Stimulated activated CD4-positive, alpha-beta T cell treated with anti-CD3 and anti-CD28 coated beads, Interleukin-2, amount 100 ng/mL, for 48 hours (primary cell): ENCODE measurements around the gene JPH4.
"Not testable (repeated sequence)": the region's sequence is repeated elsewhere in the genome, so short reads cannot be mapped to it uniquely, and the experiment has no call there.

Experiments
- DNase-seq, 2 donors: peaks; one replicate each; pipeline ENCODE4 v3.0.0-alpha.2; 2020

The JPH4 gene

GRCh38 chr14:23578560-23579310 lies at the start of gene JPH4:
TSS of gene JPH4 (minus strand) at chr14:23578790. CDS start at chr14:23577453, 1,337 bp downstream.
- no peak for DNase-seq

GRCh38 chr14:23627961-23628360 lies 49.4 kb upstream of the JPH4 start:
- no peak for DNase-seq

GRCh38 chr14:23626946-23627345 lies 48.4 kb upstream of the JPH4 start:
- no peak for DNase-seq

- no peak for DNase-seq
These were observed 46.3 kb upstream of the JPH4 start for GRCh38 chr14:23624830-23625404.

GRCh38 chr14:23623962-23624361 lies 45.4 kb upstream of the JPH4 start:
- DNase-seq: no peak

GRCh38 chr14:23622990-23623389 lies 44.4 kb upstream of the JPH4 start:
- no peak for DNase-seq

GRCh38 chr14:23621932-23622730 lies 43.5 kb upstream of the JPH4 start:
- DNase-seq: no peak

GRCh38 chr14:23621204-23621931 lies 42.8 kb upstream of the JPH4 start:
- no peak for DNase-seq

- DNase-seq: no peak
These were observed 41.6 kb upstream of the JPH4 start for GRCh38 chr14:23620177-23620702.

- DNase-seq: no peak
These were observed 39.9 kb upstream of the JPH4 start for GRCh38 chr14:23618415-23618988.

- no peak for DNase-seq
These were observed 38.9 kb upstream of the JPH4 start for GRCh38 chr14:23617539-23617938.

GRCh38 chr14:23615856-23616255 lies 37.3 kb upstream of the JPH4 start:
- DNase-seq: no peak

- no peak for DNase-seq
These were observed 35.8 kb upstream of the JPH4 start for GRCh38 chr14:23614395-23614828.

GRCh38 chr14:23613242-23614070 lies 34.9 kb upstream of the JPH4 start:
- no peak for DNase-seq

GRCh38 chr14:23612802-23613201 lies 34.2 kb upstream of the JPH4 start:
- no peak for DNase-seq

GRCh38 chr14:23612354-23612732 lies 33.8 kb upstream of the JPH4 start:
- no peak for DNase-seq

GRCh38 chr14:23610815-23611289 lies 32.3 kb upstream of the JPH4 start:
- DNase-seq: no peak

GRCh38 chr14:23610090-23610814 lies 31.7 kb upstream of the JPH4 start:
- DNase-seq: no peak

- not testable (repeated sequence) for DNase-seq
These were observed 31.0 kb upstream of the JPH4 start for GRCh38 chr14:23609411-23610089.

- no peak for DNase-seq
These were observed 30.4 kb upstream of the JPH4 start for GRCh38 chr14:23609001-23609400.
